Measurements from ENCODE around the gene ADCY1. TPM values are rescaled to one million over a fixed set of nuclear protein-coding genes. Genes with fewer than 3 reads are reported as not detected.

ADCY1 gene
- total RNA-seq, 1 donor from 2014 or later, result 6.6 TPM

GRCh38 chr7:45655539-45655938 is 81.4 kb downstream of the ADCY1 start:
- no peak overlapping the region for H3K4me3 ChIP-seq (ENCODE audit: low read depth, low read length)
- TF ChIP-seq CTCF (IDR thresholded peaks at IDR 0.05; ENCODE audit: insufficient read depth, low read length, poor library complexity, severe bottlenecking), result no peak
- no peaks in the 10 kb centered on the region for H3K27me3 ChIP-seq (ENCODE audit: control insufficient read depth, insufficient read depth, low read length)
- DNase-seq (ENCODE audit: low read depth), result no peak
- no peaks in the 10 kb centered on the region for H3K36me3 ChIP-seq (ENCODE audit: control insufficient read depth, insufficient read depth, low read length)

GRCh38 chr7:45656431-45656830 is 82.3 kb downstream of the ADCY1 start:
- no peak for DNase-seq (ENCODE audit: low read depth)
- no peak for TF ChIP-seq CTCF (IDR thresholded peaks at IDR 0.05; ENCODE audit: insufficient read depth, low read length, poor library complexity, severe bottlenecking)

GRCh38 chr7:45657136-45657889 is 83.1 kb downstream of the ADCY1 start:
- H3K27me3 ChIP-seq (ENCODE audit: control insufficient read depth, insufficient read depth, low read length), result no peaks in the 10 kb centered on the region
- TF ChIP-seq CTCF (IDR thresholded peaks at IDR 0.05; ENCODE audit: insufficient read depth, low read length, poor library complexity, severe bottlenecking), result no peak
- no peaks in the 10 kb centered on the region for H3K36me3 ChIP-seq (ENCODE audit: control insufficient read depth, insufficient read depth, low read length)
- no peak for DNase-seq (ENCODE audit: low read depth)
- H3K4me3 ChIP-seq (ENCODE audit: low read depth, low read length), result no peak overlapping the region

More at GRCh38 chr7:45656431-45656830, 82.3 kb downstream of the ADCY1 start:
- Histone ChIP-seq H3K4me3 (ENCODE audit: low read depth, low read length) (no peak overlapping the region), H3K27me3 (ENCODE audit: control insufficient read depth, insufficient read depth, low read length) (no peaks in the 10 kb centered on the region), H3K36me3 (ENCODE audit: control insufficient read depth, insufficient read depth, low read length) (no peaks in the 10 kb centered on the region)

GRCh38 chr7:45657890-45658715 is 83.9 kb downstream of the ADCY1 start:
- no peak for TF ChIP-seq CTCF (IDR thresholded peaks at IDR 0.05; ENCODE audit: insufficient read depth, low read length, poor library complexity, severe bottlenecking)
- Histone ChIP-seq H3K4me3 (ENCODE audit: low read depth, low read length) (no peak overlapping the region), H3K27me3 (ENCODE audit: control insufficient read depth, insufficient read depth, low read length) (no peaks in the 10 kb centered on the region), H3K36me3 (ENCODE audit: control insufficient read depth, insufficient read depth, low read length) (no peaks in the 10 kb centered on the region)
- no peak for DNase-seq (ENCODE audit: low read depth)

GRCh38 chr7:45658716-45659495 is 84.7 kb downstream of the ADCY1 start:
- Histone ChIP-seq H3K27me3 (ENCODE audit: control insufficient read depth, insufficient read depth, low read length) (no peaks in the 10 kb centered on the region), H3K4me3 (ENCODE audit: low read depth, low read length) (no peak overlapping the region), H3K36me3 (ENCODE audit: control insufficient read depth, insufficient read depth, low read length) (no peaks in the 10 kb centered on the region)
- no peak for TF ChIP-seq CTCF (IDR thresholded peaks at IDR 0.05; ENCODE audit: insufficient read depth, low read length, poor library complexity, severe bottlenecking)
- no peak for DNase-seq (ENCODE audit: low read depth)
